Endodermal cell (in vitro differentiated cells): ENCODE measurements around the gene SORCS2. TPM values are rescaled to one million over a fixed set of nuclear protein-coding genes. Genes with fewer than 3 reads are reported as not detected.
A peak's percentile ranks its signal among the peaks of the same experiment; 100 is the strongest.

Experiments used
- DNase-seq: peaks from one replicate; pipeline ENCODE4 v3.0.0-alpha.2; 2017
- H3K27ac ChIP-seq: 2 replicates; pipeline ENCODE4 v1.5.1; 2013; ENCODE audit warnings: mild to moderate bottlenecking, low read depth, low read length, moderate library complexity
- H3K27me3 ChIP-seq: 2 replicates; pipeline ENCODE4 v1.6.1; 2013; ENCODE audit warnings: mild to moderate bottlenecking, low read length, moderate library complexity; ENCODE audit not compliant: insufficient read depth, control insufficient read depth, poor library complexity, severe bottlenecking
- H3K36me3 ChIP-seq: 2 replicates; pipeline ENCODE4 v1.7.0; 2013; ENCODE audit warnings: mild to moderate bottlenecking, low read length, moderate library complexity; ENCODE audit not compliant: control insufficient read depth, insufficient read depth
- H3K4me1 ChIP-seq: one replicate; pipeline ENCODE4 v1.7.0; 2013; ENCODE audit warnings: low read length; ENCODE audit not compliant: control insufficient read depth, insufficient read depth
- H3K4me3 ChIP-seq: 2 replicates; pipeline ENCODE4 v1.5.1; 2013; ENCODE audit warnings: mild to moderate bottlenecking, low read length, moderate library complexity
- H3K9ac ChIP-seq: 2 replicates; pipeline ENCODE4 v1.6.1; 2013; ENCODE audit warnings: mild to moderate bottlenecking, low read length, moderate library complexity; ENCODE audit not compliant: poor library complexity, severe bottlenecking; ENCODE audit errors: extremely low read depth
- H3K9me3 ChIP-seq: 2 replicates; pipeline ENCODE4 v1.6.1; 2013; ENCODE audit warnings: mild to moderate bottlenecking, low read length, moderate library complexity; ENCODE audit not compliant: control insufficient read depth
- H3K27ac Mint-ChIP-seq: 2 replicates; pipeline ENCODE4 v1.8.0; 2020; ENCODE audit warnings: mixed read lengths
- H3K27me3 Mint-ChIP-seq: 2 replicates; pipeline ENCODE4 v1.8.0; 2021; ENCODE audit warnings: mild to moderate bottlenecking, mixed read lengths; ENCODE audit not compliant: insufficient read depth
- H3K36me3 Mint-ChIP-seq: 2 replicates; pipeline ENCODE4 v1.8.0; 2020; ENCODE audit warnings: low read depth, mixed read lengths
- H3K4me1 Mint-ChIP-seq: 2 replicates; pipeline ENCODE4 v1.8.0; 2020; ENCODE audit warnings: mixed read lengths
- H3K4me3 Mint-ChIP-seq: 2 replicates; pipeline ENCODE4 v1.8.0; 2020; ENCODE audit warnings: mild to moderate bottlenecking, moderate library complexity, mixed read lengths
- H3K9me3 Mint-ChIP-seq: 2 replicates; pipeline ENCODE4 v1.8.0; 2020; ENCODE audit warnings: mild to moderate bottlenecking, mixed read lengths
- CTCF ChIP-seq: fragments of 200-600 bp; sonication (generic); conservative IDR thresholded peaks from 2 replicates; pipeline ENCODE4 v1.5.0; 2021; ENCODE audit warnings: antibody characterized with exemption, mild to moderate bottlenecking
- WGBS, 2 experiments: methylation state at CpG; one replicate each; pipeline versions ENCODE4 v1.1.5 to v1.1.7; 2013; ENCODE audit warnings: missing lambda C conversion rate in 2 of 2, mixed read lengths in 1 of 2; ENCODE audit not compliant: insufficient coverage in 1 of 2, insufficient read length in 1 of 2; 5-methylcytosine and 5-hydroxymethylcytosine counted together
- total RNA-seq, 2 donors: library from RNA; stranded (reverse); fragmentation: NEBNext Ultra II Directional in 1 of 2; extraction: Animal tissue kit (Norgen Biotek cat#: 25700) in 1 of 2; gene quantifications; 2 replicates in 1 of 2; 3 replicates in 1 of 2; pipeline ENCODE4 v1.2.1, GENCODE V29; 2021

Gene SORCS2
- total RNA-seq, 2 donors from 2014 or later: 1.4 to 1.9 TPM

- Histone ChIP-seq H3K36me3 (no peaks in the 10 kb centered on the region), H3K9me3 (no peaks in the 10 kb centered on the region), H3K4me1 (no peaks in the 10 kb centered on the region), H3K27ac (no peak overlapping the region), H3K9ac (no peak overlapping the region), H3K4me3 (no peak overlapping the region), H3K27me3 (peaks cover 14% of the 10 kb centered on the region)
- WGBS, 2 experiments: 78 to 92% methylated on average over 1 to 12 of the region's 12 CpGs
- no peak overlapping the region for H3K27ac Mint-ChIP-seq
- TF ChIP-seq CTCF: no peak
- peaks cover 3% of the 10 kb centered on the region for H3K4me1 Mint-ChIP-seq
- H3K27me3 Mint-ChIP-seq: peaks cover 13% of the 10 kb centered on the region
- H3K4me3 Mint-ChIP-seq: no peak overlapping the region
- H3K9me3 Mint-ChIP-seq: no peaks in the 10 kb centered on the region
- DNase-seq: peak; percentile 38
- no peaks in the 10 kb centered on the region for H3K36me3 Mint-ChIP-seq
Measured at GRCh38 chr4:7200801-7201200, 8.5 kb downstream of the SORCS2 start.

GRCh38 chr4:7201420-7202305 lies 9.3 kb downstream of the SORCS2 start:
- H3K4me3 ChIP-seq: no peak overlapping the region

GRCh38 chr4:7202411-7202810 lies 10.1 kb downstream of the SORCS2 start:
- peaks cover 14% of the 10 kb centered on the region for H3K4me1 Mint-ChIP-seq
- Histone ChIP-seq H3K27me3 (no peaks in the 10 kb centered on the region), H3K4me3 (no peak overlapping the region), H3K36me3 (no peaks in the 10 kb centered on the region), H3K9ac (no peak overlapping the region), H3K4me1 (peaks cover 5% of the 10 kb centered on the region), H3K9me3 (no peaks in the 10 kb centered on the region), H3K27ac (peak overlapping the region; percentile 38)
- H3K27ac Mint-ChIP-seq: no peak overlapping the region
- no peak for TF ChIP-seq CTCF
- H3K9me3 Mint-ChIP-seq: no peaks in the 10 kb centered on the region
- peaks cover 4% of the 10 kb centered on the region for H3K27me3 Mint-ChIP-seq
- no peaks in the 10 kb centered on the region for H3K36me3 Mint-ChIP-seq
- no peak for DNase-seq
- WGBS, 2 experiments: 71 to 85% methylated on average over 7 to 8 of the region's 8 CpGs
- no peak overlapping the region for H3K4me3 Mint-ChIP-seq

More at GRCh38 chr4:7201420-7202305, 9.3 kb downstream of the SORCS2 start:
- Mint-ChIP-seq H3K27me3 (peaks cover 7% of the 10 kb centered on the region), H3K4me3 (no peak overlapping the region), H3K9me3 (no peaks in the 10 kb centered on the region), H3K36me3 (no peaks in the 10 kb centered on the region), H3K4me1 (peaks cover 9% of the 10 kb centered on the region), H3K27ac (no peak overlapping the region)
- Histone ChIP-seq H3K27me3 (peaks cover 5% of the 10 kb centered on the region), H3K9ac (no peak overlapping the region), H3K9me3 (no peaks in the 10 kb centered on the region), H3K36me3 (no peaks in the 10 kb centered on the region), H3K4me1 (no peaks in the 10 kb centered on the region), H3K27ac (no peak overlapping the region)
- 81 to 86% methylated on average over 17 to 29 of the region's 29 CpGs for WGBS, 2 experiments
- DNase-seq: peak; percentile 43
- TF ChIP-seq CTCF: no peak
